ENCODE measurements around the gene RPN2. TPM values are rescaled to one million over a fixed set of nuclear protein-coding genes. Genes with fewer than 3 reads are reported as not detected.

Gene RPN2
- total RNA-seq, 1 donor from 2014 or later = 168 TPM

DNA sequence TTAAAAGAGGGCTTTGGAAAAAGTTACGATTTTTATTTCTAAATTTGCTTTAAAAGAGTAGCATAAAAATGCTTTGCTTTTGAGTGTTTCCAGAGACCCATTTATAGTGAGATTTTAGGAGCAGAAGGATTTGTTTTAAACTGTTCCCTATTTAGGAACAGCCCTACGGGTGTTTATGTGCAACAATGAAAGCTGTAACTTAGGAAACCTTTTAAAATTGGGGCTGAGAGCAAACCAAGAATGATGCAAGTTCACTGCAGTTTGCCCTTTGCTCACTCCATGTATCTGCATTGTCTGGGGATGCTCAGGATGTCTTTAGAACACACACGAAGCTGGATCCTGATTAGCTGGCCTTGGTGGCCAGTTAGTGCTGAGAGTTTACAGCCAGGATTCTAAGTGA, 41.6 kb downstream of the RPN2 start:
- Mint-ChIP-seq H3K27me3 (ENCODE audit: unreplicated experiment) (no peaks in the 10 kb centered on the region), H3K4me1 (ENCODE audit: unreplicated experiment) (no peaks in the 10 kb centered on the region), H3K9me3 (ENCODE audit: unreplicated experiment) (no peaks in the 10 kb centered on the region), H3K4me3 (ENCODE audit: unreplicated experiment) (no peak overlapping the region), H3K36me3 (ENCODE audit: unreplicated experiment) (peaks cover 37% of the 10 kb centered on the region), H3K27ac (ENCODE audit: unreplicated experiment) (no peak overlapping the region)
- TF ChIP-seq, protein P1, sequence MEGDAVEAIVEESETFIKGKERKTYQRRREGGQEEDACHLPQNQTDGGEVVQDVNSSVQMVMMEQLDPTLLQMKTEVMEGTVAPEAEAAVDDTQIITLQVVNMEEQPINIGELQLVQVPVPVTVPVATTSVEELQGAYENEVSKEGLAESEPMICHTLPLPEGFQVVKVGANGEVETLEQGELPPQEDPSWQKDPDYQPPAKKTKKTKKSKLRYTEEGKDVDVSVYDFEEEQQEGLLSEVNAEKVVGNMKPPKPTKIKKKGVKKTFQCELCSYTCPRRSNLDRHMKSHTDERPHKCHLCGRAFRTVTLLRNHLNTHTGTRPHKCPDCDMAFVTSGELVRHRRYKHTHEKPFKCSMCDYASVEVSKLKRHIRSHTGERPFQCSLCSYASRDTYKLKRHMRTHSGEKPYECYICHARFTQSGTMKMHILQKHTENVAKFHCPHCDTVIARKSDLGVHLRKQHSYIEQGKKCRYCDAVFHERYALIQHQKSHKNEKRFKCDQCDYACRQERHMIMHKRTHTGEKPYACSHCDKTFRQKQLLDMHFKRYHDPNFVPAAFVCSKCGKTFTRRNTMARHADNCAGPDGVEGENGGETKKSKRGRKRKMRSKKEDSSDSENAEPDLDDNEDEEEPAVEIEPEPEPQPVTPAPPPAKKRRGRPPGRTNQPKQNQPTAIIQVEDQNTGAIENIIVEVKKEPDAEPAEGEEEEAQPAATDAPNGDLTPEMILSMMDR (IDR thresholded peaks at IDR 0.05) = no peak
- no peak for DNase-seq (ENCODE audit: extremely low spot score, unreplicated experiment)

DNA sequence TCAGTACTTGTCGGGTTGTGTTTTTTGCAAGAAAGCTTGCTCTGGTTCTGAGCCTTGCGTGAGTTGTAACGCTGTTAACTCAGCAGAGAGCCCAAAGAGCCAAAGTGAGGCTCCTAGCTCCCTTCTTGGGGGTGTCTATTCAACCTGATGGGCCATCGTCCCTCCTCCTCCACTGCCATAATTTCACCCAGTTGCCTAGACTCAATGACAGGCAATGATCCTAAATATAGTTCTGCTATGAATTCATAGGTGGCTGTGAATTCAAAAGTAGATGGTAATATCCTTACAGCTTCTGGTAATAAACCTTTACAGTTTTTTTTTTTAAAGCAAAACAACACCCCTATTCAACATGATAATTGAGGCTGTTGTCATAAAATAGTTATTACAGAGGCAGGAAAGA, 43.0 kb downstream of the RPN2 start:
- DNase-seq (ENCODE audit: extremely low spot score, unreplicated experiment) = no peak
- Mint-ChIP-seq H3K4me3 (ENCODE audit: unreplicated experiment) (no peak overlapping the region), H3K36me3 (ENCODE audit: unreplicated experiment) (peaks cover 43% of the 10 kb centered on the region), H3K9me3 (ENCODE audit: unreplicated experiment) (no peaks in the 10 kb centered on the region), H3K4me1 (ENCODE audit: unreplicated experiment) (no peaks in the 10 kb centered on the region), H3K27me3 (ENCODE audit: unreplicated experiment) (no peaks in the 10 kb centered on the region), H3K27ac (ENCODE audit: unreplicated experiment) (no peak overlapping the region)
- TF ChIP-seq, protein P1 (IDR thresholded peaks at IDR 0.05) = no peak

DNA sequence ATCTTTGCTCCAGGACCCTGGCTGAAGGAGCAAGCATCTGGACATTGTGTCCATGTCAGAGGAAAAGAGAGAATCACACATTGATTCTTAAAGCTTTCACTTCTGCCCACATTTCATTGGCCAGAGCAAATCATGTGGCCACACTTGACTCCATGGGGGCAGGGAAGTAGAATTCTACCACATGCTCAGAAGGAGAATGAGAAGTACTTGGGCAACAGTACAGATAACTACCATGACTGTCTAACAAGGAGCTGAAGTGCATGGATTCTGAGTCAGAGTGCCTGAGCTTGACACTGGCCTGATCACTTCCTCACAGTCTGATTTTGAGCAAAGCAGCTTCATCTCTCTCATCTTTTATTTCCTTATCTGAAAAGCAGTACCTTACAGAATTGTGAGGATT, 43.9 kb downstream of the RPN2 start:
- no peaks in the 10 kb centered on the region for H3K9me3 Mint-ChIP-seq (ENCODE audit: unreplicated experiment)
- H3K27me3 Mint-ChIP-seq (ENCODE audit: unreplicated experiment) = no peaks in the 10 kb centered on the region
- H3K36me3 Mint-ChIP-seq (ENCODE audit: unreplicated experiment) = peaks cover 47% of the 10 kb centered on the region
- DNase-seq (ENCODE audit: extremely low spot score, unreplicated experiment) = no peak
- no peak overlapping the region for H3K4me3 Mint-ChIP-seq (ENCODE audit: unreplicated experiment)
- no peak overlapping the region for H3K27ac Mint-ChIP-seq (ENCODE audit: unreplicated experiment)
- TF ChIP-seq, protein P1 (IDR thresholded peaks at IDR 0.05) = no peak
- H3K4me1 Mint-ChIP-seq (ENCODE audit: unreplicated experiment) = no peaks in the 10 kb centered on the region

DNA sequence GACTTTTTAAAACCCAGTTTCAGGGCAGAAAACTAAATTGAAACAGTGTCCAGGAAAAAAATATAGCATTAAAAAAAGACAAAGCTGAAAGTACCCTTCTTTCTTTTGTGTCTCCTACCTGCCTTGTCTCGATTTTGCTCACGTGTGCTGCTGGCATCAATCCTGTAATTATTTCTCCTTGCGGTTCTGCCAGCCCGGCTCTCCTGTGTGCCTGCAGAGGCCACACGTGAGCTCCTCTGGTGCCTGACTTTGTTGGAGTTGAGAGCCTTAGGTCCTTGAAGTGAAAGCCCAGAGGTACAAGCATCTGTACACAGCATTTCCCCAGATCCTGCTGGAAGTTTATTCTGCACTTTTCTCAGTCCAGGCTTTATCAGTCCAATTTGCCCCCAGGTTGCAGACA, 46.0 kb downstream of the RPN2 start:
- Mint-ChIP-seq H3K27ac (ENCODE audit: unreplicated experiment) (no peak overlapping the region), H3K4me3 (ENCODE audit: unreplicated experiment) (no peak overlapping the region), H3K36me3 (ENCODE audit: unreplicated experiment) (peaks cover 49% of the 10 kb centered on the region), H3K4me1 (ENCODE audit: unreplicated experiment) (no peaks in the 10 kb centered on the region), H3K27me3 (ENCODE audit: unreplicated experiment) (no peaks in the 10 kb centered on the region), H3K9me3 (ENCODE audit: unreplicated experiment) (no peaks in the 10 kb centered on the region)
- no peak for DNase-seq (ENCODE audit: extremely low spot score, unreplicated experiment)
- TF ChIP-seq, protein P1 (IDR thresholded peaks at IDR 0.05) = no peak

DNA sequence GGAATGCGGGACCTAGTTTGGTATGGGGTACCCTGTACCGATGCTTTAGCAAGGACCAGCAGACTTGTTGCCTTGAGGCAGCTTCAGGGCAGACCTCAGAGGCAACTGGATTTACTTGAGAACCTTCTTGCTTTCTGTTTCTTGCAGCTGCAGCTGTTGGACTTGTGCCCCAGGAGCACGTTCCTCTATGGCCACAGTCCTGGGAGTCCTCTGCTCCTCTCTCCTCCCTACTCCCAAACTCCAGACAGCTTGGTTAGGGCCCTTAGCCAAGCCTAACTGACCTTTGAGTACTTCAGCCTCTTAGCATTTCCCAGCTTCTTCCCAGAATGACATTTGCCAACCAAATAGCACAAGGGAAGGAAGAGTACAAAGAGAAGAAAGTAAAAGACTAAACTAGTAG, 47.8 kb downstream of the RPN2 start:
- Mint-ChIP-seq H3K27ac (ENCODE audit: unreplicated experiment) (no peak overlapping the region), H3K4me1 (ENCODE audit: unreplicated experiment) (no peaks in the 10 kb centered on the region), H3K36me3 (ENCODE audit: unreplicated experiment) (peaks cover 62% of the 10 kb centered on the region), H3K27me3 (ENCODE audit: unreplicated experiment) (no peaks in the 10 kb centered on the region), H3K4me3 (ENCODE audit: unreplicated experiment) (no peak overlapping the region), H3K9me3 (ENCODE audit: unreplicated experiment) (no peaks in the 10 kb centered on the region)
- no peak for DNase-seq (ENCODE audit: extremely low spot score, unreplicated experiment)
- TF ChIP-seq, protein P1 (IDR thresholded peaks at IDR 0.05) = no peak
